ENCODE data around the gene ST8SIA6. TPM values are rescaled to one million over a fixed set of nuclear protein-coding genes. Genes with fewer than 3 reads are reported as not detected.

ST8SIA6 gene
- total and polyA plus RNA-seq, 9 of the 15 experiments (the other 6 are each of a cell fraction or from before 2014, with no cell fraction given): 0.69 to 6.7 (median 5.0) TPM

GRCh38 chr10:17366705-17367104 lies 87.7 kb downstream of the ST8SIA6 start:
- intact Hi-C loops (cut with micrococcal nuclease): no loop called here
- no peaks in the 10 kb centered on the region for H3K4me1 ChIP-seq (replicated peaks in 1 of 2; ENCODE audit: control insufficient read depth in 2 of 2, insufficient read depth in 2 of 2, low read length in 2 of 2)
- TF ChIP-seq PHF21A (IDR thresholded peaks at IDR 0.05; ENCODE audit: borderline replicate concordance, low read depth): no peak
- TF ChIP-seq ZFP91 (CRISPR knock-in tag; IDR thresholded peaks at IDR 0.05): no peak
- no peak for TF ChIP-seq ZBTB17 (CRISPR knock-in tag; IDR thresholded peaks at IDR 0.05)
- TF ChIP-seq RBM22 (IDR thresholded peaks at IDR 0.05; ENCODE audit: low read depth, low read length, poor library complexity, severe bottlenecking): no peak
- no peak for TF ChIP-seq ELF1 (tag; IDR thresholded peaks at IDR 0.05)
- no peak for TF ChIP-seq ZBTB43 (CRISPR knock-in tag; IDR thresholded peaks at IDR 0.05)
- no peak for TF ChIP-seq IFI16 (CRISPR knock-in tag; IDR thresholded peaks at IDR 0.05)
- no peak for TF ChIP-seq ZNF347 (CRISPR knock-in tag; IDR thresholded peaks at IDR 0.05; ENCODE audit: low read depth)
- TF ChIP-seq KDM2B (CRISPR knock-in tag; IDR thresholded peaks at IDR 0.05): no peak
- no peak for TF ChIP-seq ZNF263 (CRISPR knock-in tag; IDR thresholded peaks at IDR 0.05; ENCODE audit: borderline replicate concordance)
- no peak for TF ChIP-seq ZNF512 (tag; IDR thresholded peaks at IDR 0.05)
- TF ChIP-seq CAMTA2 (CRISPR knock-in tag; conservative IDR thresholded peaks at IDR 0.05): no peak
- H3K4me3 ChIP-seq: no peak overlapping the region
- ATAC-seq (no peak), DNase-seq (ENCODE audit: extremely low read depth in 1 of 4, low spot score in 3 of 4) (no peak), FAIRE-seq (no peak)
- no peak overlapping the region for H3K9ac ChIP-seq (ENCODE audit: insufficient read depth in 1 of 2, low read depth in 2 of 2, low read length in 2 of 2)
- H2AFZ ChIP-seq (ENCODE audit: low read depth, low read length): no peak overlapping the region
- CTCF ChIA-PET (ENCODE audit: low intra/inter-chr PET ratio): no interaction called here
- no peaks in the 10 kb centered on the region for H3K27me3 ChIP-seq (ENCODE audit: control insufficient read depth in 2 of 2, insufficient read depth in 2 of 2, low read length in 2 of 2)
- POLR2A ChIA-PET: interaction anchor here (0.8 kb wide), 1 partner anchor 11 kb away, joined by 3 read pairs; no protein-coding TSS in a partner anchor
- no peak overlapping the region for H3K4me2 ChIP-seq (ENCODE audit: insufficient read depth, low read length)
- BruUV-seq (replicated peaks): no TSS peak
- no peaks in the 10 kb centered on the region for H3K79me2 ChIP-seq (ENCODE audit: control insufficient read depth, insufficient read depth, low read length)
- no peaks in the 10 kb centered on the region for H3K9me1 ChIP-seq (ENCODE audit: control insufficient read depth, insufficient read depth, low read length)
- H3K27ac ChIP-seq (ENCODE audit: extremely low read depth, low read depth, low read length): no peak overlapping the region
- no peaks in the 10 kb centered on the region for H4K20me1 ChIP-seq (replicated peaks; ENCODE audit: control insufficient read depth, insufficient read depth, low read length)
- H3K36me3 ChIP-seq (ENCODE audit: control insufficient read depth, insufficient read depth, low read length): no peaks in the 10 kb centered on the region
- H3K9me3 ChIP-seq (replicated peaks; ENCODE audit: control insufficient read depth, insufficient read depth, low read depth, low read length): no peaks in the 10 kb centered on the region
- in situ Hi-C loops (cut with MboI): no loop called here

All from K562 (cell line).